Activated T-helper 17 cell treated with anti-CD3 and anti-CD28 coated beads, Interleukin-2, amount 50 U/mL, for 72 hours (primary cell): Measurements from ENCODE around the gene CACNB4. TPM values are rescaled to one million over a fixed set of nuclear protein-coding genes. Genes with fewer than 3 reads are reported as not detected.
A peak's percentile ranks its signal among the peaks of the same experiment; 100 is the strongest.
"Not testable (repeated sequence)": the region's sequence is repeated elsewhere in the genome, so short reads cannot be mapped to it uniquely, and the experiment has no call there.

Experiments used
- ATAC-seq: fragments of 150-1000 bp; cut with Tn5 transposase; replicated peaks from 2 replicates; pipeline ENCODE4 v1.10.0; 2021; ENCODE audit warnings: mild to moderate bottlenecking, moderate library complexity
- H3K27ac Mint-ChIP-seq: one replicate; pipeline ENCODE4 v1.8.0; 2022; ENCODE audit warnings: mixed read lengths
- H3K27me3 Mint-ChIP-seq: one replicate; pipeline ENCODE4 v1.8.0; 2022; ENCODE audit warnings: mixed read lengths
- H3K36me3 Mint-ChIP-seq: one replicate; pipeline ENCODE4 v1.8.0; 2022; ENCODE audit warnings: low read depth, mild to moderate bottlenecking, mixed read lengths
- H3K4me1 Mint-ChIP-seq: one replicate; pipeline ENCODE4 v1.8.0; 2022; ENCODE audit warnings: mixed read lengths
- H3K4me3 Mint-ChIP-seq: one replicate; pipeline ENCODE4 v1.8.0; 2022; ENCODE audit warnings: mild to moderate bottlenecking, mixed read lengths
- H3K9me3 Mint-ChIP-seq: one replicate; pipeline ENCODE4 v1.8.0; 2022; ENCODE audit warnings: mixed read lengths
- total RNA-seq, 2 donors: library from RNA; stranded (reverse); gene quantifications; one replicate each; pipeline ENCODE4 v1.2.3, GENCODE V29; 2022

CACNB4 gene
- under 1 TPM; 0.16 to 0.32 TPM for total RNA-seq

DNA sequence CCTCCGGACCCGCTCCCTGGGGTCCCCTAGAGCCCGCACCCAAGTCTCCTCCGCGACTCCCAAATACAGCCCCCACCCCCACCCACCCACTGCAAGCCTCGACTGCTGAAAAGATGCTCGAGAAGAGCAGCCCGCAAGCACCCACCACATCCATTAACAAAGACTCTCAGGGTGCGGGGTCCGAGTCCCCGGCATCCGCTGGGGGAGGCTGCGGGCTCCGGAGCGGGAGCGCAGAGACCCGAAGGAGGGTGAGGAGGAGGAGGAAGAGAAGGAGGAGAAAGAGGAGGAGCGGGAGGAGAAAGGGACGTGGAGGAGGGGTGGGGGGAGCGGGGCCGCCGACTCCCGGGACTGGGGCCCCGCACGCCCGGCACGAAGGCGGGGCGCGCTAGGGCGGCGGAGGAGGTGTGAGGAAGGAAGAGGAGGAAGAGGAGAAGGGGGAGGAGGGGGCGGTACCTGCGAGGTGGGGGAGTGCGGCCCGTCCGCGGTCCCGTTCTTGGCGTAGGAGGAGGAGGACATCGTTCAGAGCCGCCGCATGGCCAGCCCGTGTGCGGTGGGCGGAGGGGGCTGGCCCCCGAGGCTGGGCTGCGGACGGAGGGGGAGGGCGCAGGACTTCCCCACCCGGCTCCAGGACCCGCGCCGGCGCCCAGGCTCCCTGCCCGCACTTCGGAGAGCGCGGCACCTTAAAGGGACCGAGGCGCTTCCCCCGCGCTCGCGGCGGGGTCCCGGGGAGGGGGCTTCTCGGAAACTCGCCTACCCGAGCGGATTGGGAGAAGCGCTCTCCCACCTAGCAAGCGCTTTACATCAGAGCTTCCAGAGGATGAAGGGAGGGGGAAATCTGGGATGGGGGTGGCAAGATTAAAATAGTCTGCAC lies at the start of gene CACNB4:
Gene CACNB4, minus strand, starts transcription at position 549 of the 871 bp plus-strand sequence.
- peaks cover 9% of the 10 kb centered on the region for H3K36me3 Mint-ChIP-seq
- H3K27ac Mint-ChIP-seq = no peak within 1 kb of the TSS
- H3K9me3 Mint-ChIP-seq = no peaks in the 10 kb centered on the region
- peak; percentile 31 for ATAC-seq
- peak within 1 kb of the TSS; percentile 75 for H3K4me3 Mint-ChIP-seq
- H3K4me1 Mint-ChIP-seq = peaks cover 14% of the 10 kb centered on the region
- H3K27me3 Mint-ChIP-seq = peaks cover 38% of the 10 kb centered on the region

- Mint-ChIP-seq H3K4me1 (peaks cover 5% of the 10 kb centered on the region), H3K27ac (no peak overlapping the region), H3K36me3 (peaks cover 39% of the 10 kb centered on the region), H3K27me3 (no peaks in the 10 kb centered on the region), H3K9me3 (no peaks in the 10 kb centered on the region), H3K4me3 (peak overlapping the region; percentile 0)
- ATAC-seq = peak; percentile 91
Measured at GRCh38 chr2:152134488-152135280, 35.8 kb upstream of the CACNB4 start.

GRCh38 chr2:152132306-152132705 lies 33.5 kb upstream of the CACNB4 start:
- H3K4me1 Mint-ChIP-seq = peaks cover 5% of the 10 kb centered on the region
- no peak overlapping the region for H3K4me3 Mint-ChIP-seq
- no peaks in the 10 kb centered on the region for H3K27me3 Mint-ChIP-seq
- peaks cover 48% of the 10 kb centered on the region for H3K36me3 Mint-ChIP-seq
- H3K9me3 Mint-ChIP-seq = no peaks in the 10 kb centered on the region
- ATAC-seq = no peak
- no peak overlapping the region for H3K27ac Mint-ChIP-seq

- no peak for ATAC-seq
- Mint-ChIP-seq H3K27me3 (no peaks in the 10 kb centered on the region), H3K9me3 (no peaks in the 10 kb centered on the region), H3K27ac (no peak overlapping the region), H3K4me3 (no peak overlapping the region), H3K4me1 (no peaks in the 10 kb centered on the region), H3K36me3 (peaks cover 65% of the 10 kb centered on the region)
Measured at GRCh38 chr2:152127628-152128027, 28.8 kb upstream of the CACNB4 start.

DNA sequence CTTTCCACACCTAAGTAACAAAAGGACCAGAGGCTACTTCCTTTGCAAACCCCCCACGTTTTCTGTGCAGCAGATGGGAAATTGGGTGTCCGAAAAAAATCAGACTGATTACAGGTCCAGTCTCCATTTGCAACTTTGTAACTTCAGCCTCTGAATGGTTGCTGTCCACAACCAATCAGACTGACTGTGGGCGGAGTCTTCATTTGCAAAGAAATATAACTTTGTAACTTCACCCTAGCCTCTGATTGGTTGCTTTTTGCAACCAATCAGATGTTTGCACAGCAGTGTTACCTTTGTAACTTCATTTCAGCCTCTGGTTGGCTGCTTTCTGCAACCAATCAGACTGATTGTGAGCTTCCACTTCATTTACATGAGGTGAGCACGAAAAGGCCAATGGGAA lies 27.8 kb upstream of the CACNB4 start:
- H3K4me3 Mint-ChIP-seq = no peak overlapping the region
- H3K36me3 Mint-ChIP-seq = peaks cover 60% of the 10 kb centered on the region

GRCh38 chr2:152122161-152122560 lies 23.3 kb upstream of the CACNB4 start:
- H3K27me3 Mint-ChIP-seq = no peaks in the 10 kb centered on the region
- H3K4me1 Mint-ChIP-seq = no peaks in the 10 kb centered on the region
- no peaks in the 10 kb centered on the region for H3K9me3 Mint-ChIP-seq
- no peak for ATAC-seq
- H3K4me3 Mint-ChIP-seq = no peak overlapping the region
- no peak overlapping the region for H3K27ac Mint-ChIP-seq
- peaks cover 62% of the 10 kb centered on the region for H3K36me3 Mint-ChIP-seq

More for the DNA sequence above, 27.8 kb upstream of the CACNB4 start:
- Mint-ChIP-seq H3K27me3 (no peaks in the 10 kb centered on the region), H3K9me3 (no peaks in the 10 kb centered on the region), H3K27ac (no peak overlapping the region), H3K4me1 (no peaks in the 10 kb centered on the region)
- no peak for ATAC-seq

- no peak overlapping the region for H3K27ac Mint-ChIP-seq
- H3K9me3 Mint-ChIP-seq = no peaks in the 10 kb centered on the region
- no peaks in the 10 kb centered on the region for H3K27me3 Mint-ChIP-seq
- no peak for ATAC-seq
- H3K36me3 Mint-ChIP-seq = peaks cover 66% of the 10 kb centered on the region
- H3K4me1 Mint-ChIP-seq = no peaks in the 10 kb centered on the region
- H3K4me3 Mint-ChIP-seq = no peak overlapping the region
Measured at GRCh38 chr2:152120430-152120829, 21.6 kb upstream of the CACNB4 start.

- Mint-ChIP-seq H3K36me3 (peaks cover 27% of the 10 kb centered on the region), H3K27me3 (no peaks in the 10 kb centered on the region), H3K27ac (no peak overlapping the region), H3K4me1 (no peaks in the 10 kb centered on the region), H3K9me3 (no peaks in the 10 kb centered on the region), H3K4me3 (no peak overlapping the region)
- no peak for ATAC-seq
Measured at GRCh38 chr2:152115952-152116351, 17.1 kb upstream of the CACNB4 start.

- Mint-ChIP-seq H3K27me3 (no peaks in the 10 kb centered on the region), H3K27ac (no peak overlapping the region), H3K4me3 (no peak overlapping the region), H3K4me1 (no peaks in the 10 kb centered on the region), H3K9me3 (no peaks in the 10 kb centered on the region), H3K36me3 (peaks cover 14% of the 10 kb centered on the region)
- ATAC-seq = no peak
Measured at GRCh38 chr2:152114366-152114765, 15.5 kb upstream of the CACNB4 start.

GRCh38 chr2:152107140-152107539 lies 8.3 kb upstream of the CACNB4 start:
- not testable (repeated sequence) for H3K36me3 Mint-ChIP-seq, H3K4me1 Mint-ChIP-seq, H3K9me3 Mint-ChIP-seq, H3K27ac Mint-ChIP-seq, H3K4me3 Mint-ChIP-seq, H3K27me3 Mint-ChIP-seq, ATAC-seq

DNA sequence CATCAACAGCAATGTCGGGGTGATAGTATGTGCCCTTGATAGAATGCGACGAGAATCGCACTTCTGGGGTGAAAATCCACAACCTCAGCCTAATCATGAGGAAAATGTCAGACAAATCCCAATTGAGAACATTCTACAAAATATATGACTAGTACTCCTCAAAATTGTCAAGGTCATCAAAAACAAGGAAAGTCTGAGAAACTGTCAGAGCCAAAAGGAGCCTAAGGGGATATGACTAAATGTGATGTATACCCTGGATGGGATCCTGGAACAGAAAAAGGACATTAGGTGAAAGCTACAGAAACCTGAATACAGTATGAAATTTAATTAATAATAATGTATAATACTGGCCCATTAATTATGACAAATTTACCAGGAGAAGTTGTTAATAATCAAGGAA lies 7.6 kb upstream of the CACNB4 start:
- no peak overlapping the region for H3K27ac Mint-ChIP-seq
- no peaks in the 10 kb centered on the region for H3K36me3 Mint-ChIP-seq
- no peaks in the 10 kb centered on the region for H3K4me1 Mint-ChIP-seq
- H3K27me3 Mint-ChIP-seq = peaks cover 3% of the 10 kb centered on the region
- no peak overlapping the region for H3K4me3 Mint-ChIP-seq
- no peak for ATAC-seq
- no peaks in the 10 kb centered on the region for H3K9me3 Mint-ChIP-seq

GRCh38 chr2:152103271-152103670 lies 4.4 kb upstream of the CACNB4 start:
- no peaks in the 10 kb centered on the region for H3K36me3 Mint-ChIP-seq
- peaks cover 21% of the 10 kb centered on the region for H3K27me3 Mint-ChIP-seq
- no peak overlapping the region for H3K4me3 Mint-ChIP-seq
- H3K27ac Mint-ChIP-seq = no peak overlapping the region
- ATAC-seq = no peak
- peaks cover 5% of the 10 kb centered on the region for H3K4me1 Mint-ChIP-seq
- no peaks in the 10 kb centered on the region for H3K9me3 Mint-ChIP-seq

- peaks cover 32% of the 10 kb centered on the region for H3K27me3 Mint-ChIP-seq
- no peak for ATAC-seq
- H3K36me3 Mint-ChIP-seq = peaks cover 9% of the 10 kb centered on the region
- H3K4me1 Mint-ChIP-seq = peaks cover 14% of the 10 kb centered on the region
- no peak overlapping the region for H3K27ac Mint-ChIP-seq
- H3K4me3 Mint-ChIP-seq = no peak overlapping the region
- H3K9me3 Mint-ChIP-seq = no peaks in the 10 kb centered on the region
Measured at GRCh38 chr2:152100961-152101360, 2.1 kb upstream of the CACNB4 start.

DNA sequence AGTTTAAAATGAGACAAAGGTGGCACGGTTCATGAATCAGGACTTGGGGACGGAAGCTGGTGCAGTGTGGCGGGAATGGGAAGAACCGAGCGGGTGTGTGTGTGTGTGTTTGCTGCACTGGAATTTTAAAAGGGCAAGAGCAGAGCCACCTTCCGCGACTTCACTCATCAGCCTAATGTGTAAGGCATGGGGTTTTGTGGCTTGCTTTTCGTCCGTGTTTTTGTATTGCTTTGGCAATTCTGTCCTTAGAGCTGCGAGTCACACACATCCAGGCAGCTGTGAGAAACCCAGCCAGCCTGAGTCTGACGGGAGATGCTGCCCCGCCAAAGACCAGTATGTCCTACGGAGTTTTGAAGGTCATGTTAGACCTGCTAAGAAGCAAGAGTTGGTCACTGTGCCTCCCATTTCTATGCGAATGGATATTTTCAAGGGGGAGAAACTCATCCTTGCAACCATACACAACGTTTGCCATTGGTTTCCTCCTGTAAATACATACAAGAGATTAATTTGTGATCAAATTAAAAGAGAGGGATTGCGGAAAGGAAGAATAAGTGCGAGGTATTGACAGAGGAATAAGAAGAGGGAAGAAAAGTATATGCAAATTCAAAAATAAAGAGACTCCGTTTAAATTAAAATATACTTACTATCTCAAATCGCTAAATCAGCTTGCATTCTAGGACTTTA lies 665 bp upstream of the CACNB4 start:
- peaks cover 38% of the 10 kb centered on the region for H3K27me3 Mint-ChIP-seq
- H3K4me3 Mint-ChIP-seq = peak overlapping the region; percentile 75
- H3K4me1 Mint-ChIP-seq = peaks cover 14% of the 10 kb centered on the region
- no peak overlapping the region for H3K27ac Mint-ChIP-seq
- peaks cover 9% of the 10 kb centered on the region for H3K36me3 Mint-ChIP-seq
- no peaks in the 10 kb centered on the region for H3K9me3 Mint-ChIP-seq
- ATAC-seq = peak; percentile 42
